VCaP (cell line): ENCODE measurements around the gene GPAM.

Source experiments
- H3K27ac ChIP-seq: fragments of 450-650 bp; 2 replicates; pipeline ENCODE4 v1.5.1; 2017
- TF ChIP-seq, protein P1 (sequence below): fragments of 450-650 bp; conservative IDR thresholded peaks from 2 replicates; pipeline ENCODE4 v1.5.1; 2017; ENCODE audit warnings: mild to moderate bottlenecking, moderate library complexity

Gene GPAM

DNA sequence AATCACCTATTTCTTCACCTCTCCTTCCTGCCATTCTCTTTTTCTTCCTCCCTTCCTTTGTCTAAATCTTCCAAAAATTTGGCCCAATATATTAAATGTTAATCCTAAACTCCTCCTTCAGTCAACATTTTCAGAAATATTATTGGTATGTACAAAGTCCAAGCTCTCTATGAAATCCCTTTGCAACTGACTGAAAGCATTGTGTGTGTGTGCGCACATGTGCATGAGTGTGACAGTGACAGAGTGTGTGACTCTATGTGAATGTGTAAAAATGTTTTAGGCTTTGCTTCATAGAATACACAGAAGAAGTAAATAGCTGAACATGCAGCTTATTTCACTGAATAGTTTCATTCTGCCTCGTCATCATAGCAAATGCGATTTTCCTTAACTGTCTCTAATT lies 7.0 kb downstream of the GPAM start:
- H3K27ac ChIP-seq = no peak overlapping the region
- TF ChIP-seq, protein P1, sequence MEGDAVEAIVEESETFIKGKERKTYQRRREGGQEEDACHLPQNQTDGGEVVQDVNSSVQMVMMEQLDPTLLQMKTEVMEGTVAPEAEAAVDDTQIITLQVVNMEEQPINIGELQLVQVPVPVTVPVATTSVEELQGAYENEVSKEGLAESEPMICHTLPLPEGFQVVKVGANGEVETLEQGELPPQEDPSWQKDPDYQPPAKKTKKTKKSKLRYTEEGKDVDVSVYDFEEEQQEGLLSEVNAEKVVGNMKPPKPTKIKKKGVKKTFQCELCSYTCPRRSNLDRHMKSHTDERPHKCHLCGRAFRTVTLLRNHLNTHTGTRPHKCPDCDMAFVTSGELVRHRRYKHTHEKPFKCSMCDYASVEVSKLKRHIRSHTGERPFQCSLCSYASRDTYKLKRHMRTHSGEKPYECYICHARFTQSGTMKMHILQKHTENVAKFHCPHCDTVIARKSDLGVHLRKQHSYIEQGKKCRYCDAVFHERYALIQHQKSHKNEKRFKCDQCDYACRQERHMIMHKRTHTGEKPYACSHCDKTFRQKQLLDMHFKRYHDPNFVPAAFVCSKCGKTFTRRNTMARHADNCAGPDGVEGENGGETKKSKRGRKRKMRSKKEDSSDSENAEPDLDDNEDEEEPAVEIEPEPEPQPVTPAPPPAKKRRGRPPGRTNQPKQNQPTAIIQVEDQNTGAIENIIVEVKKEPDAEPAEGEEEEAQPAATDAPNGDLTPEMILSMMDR = no peak

DNA sequence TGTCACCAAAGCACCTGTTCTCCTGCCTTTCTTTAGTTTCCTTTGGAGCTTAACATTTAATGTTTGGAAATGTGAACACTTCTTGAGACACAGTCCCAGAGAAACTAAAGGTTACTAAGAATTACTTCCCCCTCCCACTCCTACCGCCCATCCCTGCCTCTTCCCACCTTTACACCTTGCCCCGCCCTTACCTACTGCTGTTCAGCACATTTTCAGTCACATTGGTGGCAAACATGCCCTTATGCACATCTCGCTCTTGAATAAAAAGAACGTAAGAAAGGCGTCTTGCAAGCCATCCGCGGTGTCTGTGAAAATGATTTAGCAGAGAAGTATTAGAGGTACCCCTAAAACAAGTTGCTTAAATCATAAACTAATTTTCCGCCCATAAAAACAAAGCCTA lies 8.2 kb downstream of the GPAM start:
- no peak overlapping the region for H3K27ac ChIP-seq
- TF ChIP-seq, protein P1 = no peak

GRCh38 chr10:112173206-112173605 lies 10.4 kb downstream of the GPAM start:
- H3K27ac ChIP-seq = no peak overlapping the region
- TF ChIP-seq, protein P1 = no peak

DNA sequence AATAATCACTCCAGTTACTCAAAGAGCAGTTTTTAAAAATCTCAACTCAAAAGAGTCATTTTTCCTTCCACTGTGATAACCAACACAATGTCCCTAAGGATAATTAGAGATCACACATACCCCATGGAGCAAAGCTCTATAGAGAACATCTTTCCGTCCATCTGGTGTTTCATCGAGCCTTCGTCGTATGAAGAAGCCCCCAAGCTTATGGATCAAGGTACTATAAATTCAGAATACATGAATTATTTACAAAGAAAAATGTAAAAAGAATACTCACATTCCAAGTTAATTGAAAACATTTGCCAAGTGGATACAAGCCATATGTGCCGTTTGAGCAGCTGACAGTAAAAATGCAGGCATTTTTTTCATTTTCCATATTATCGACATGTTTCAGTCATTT lies 14.8 kb downstream of the GPAM start:
- no peak overlapping the region for H3K27ac ChIP-seq
- TF ChIP-seq, protein P1 = no peak

- no peak overlapping the region for H3K27ac ChIP-seq
- TF ChIP-seq, protein P1 = no peak
Measured at GRCh38 chr10:112166800-112167199, 16.8 kb downstream of the GPAM start.

DNA sequence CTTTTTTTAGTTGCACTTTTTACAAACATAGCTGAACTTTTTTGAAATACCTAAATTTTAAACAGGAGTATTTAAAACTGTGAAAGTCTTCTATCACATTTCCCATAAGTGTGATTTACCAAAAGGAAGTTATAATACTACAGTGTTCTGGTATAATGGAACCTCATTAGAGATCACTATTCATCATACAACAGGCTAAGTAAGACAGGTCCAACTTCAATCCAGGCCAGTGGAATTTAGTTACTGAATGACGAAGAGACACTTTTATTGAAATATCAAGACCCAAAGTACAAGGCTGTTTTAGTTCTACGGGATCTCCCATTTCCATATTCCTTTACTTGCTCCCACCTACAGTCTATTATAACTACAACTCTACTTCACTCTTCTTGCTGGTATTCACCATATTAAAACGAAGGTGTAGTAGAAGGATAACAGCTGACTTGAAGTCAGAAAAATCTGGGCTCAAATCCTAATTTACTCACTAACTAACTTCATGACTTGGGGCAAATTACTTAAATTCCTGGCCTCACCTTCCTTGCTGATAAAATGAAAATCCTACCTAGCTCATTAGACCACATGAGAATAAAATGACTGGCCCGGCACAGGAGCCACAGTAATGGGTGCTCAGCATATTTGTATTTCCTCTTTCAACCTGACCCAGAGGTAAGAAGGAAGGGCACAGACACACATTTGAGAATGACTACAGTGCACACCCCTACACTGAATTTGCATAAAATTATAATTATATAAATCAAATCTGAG lies 21.6 kb downstream of the GPAM start:
- TF ChIP-seq, protein P1 = no peak

DNA sequence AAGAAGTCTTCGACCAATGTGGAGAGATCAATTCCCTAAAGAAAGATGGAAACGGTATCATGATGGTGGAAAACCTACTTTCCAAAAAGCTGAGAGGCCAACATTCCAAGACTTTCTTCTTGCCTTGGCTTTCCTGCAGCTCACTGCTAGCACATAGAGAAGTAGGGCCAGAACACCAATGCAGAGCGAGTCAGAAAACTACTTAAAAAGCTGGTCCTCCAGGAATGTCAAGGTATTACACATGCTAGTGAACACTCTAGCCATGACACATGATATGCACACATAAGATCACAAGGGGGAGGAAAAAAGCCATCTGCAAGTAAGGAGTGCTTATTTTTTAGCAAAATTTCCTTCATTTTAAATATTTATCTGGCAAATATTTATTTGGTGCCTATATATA lies 22.7 kb downstream of the GPAM start:
- TF ChIP-seq, protein P1 = no peak
- no peak overlapping the region for H3K27ac ChIP-seq

More for the DNA sequence above, 21.6 kb downstream of the GPAM start:
- no peak overlapping the region for H3K27ac ChIP-seq
